GM21367 (cell line): ENCODE measurements around the gene LIFR.
"Not testable (repeated sequence)": the region's sequence is repeated elsewhere in the genome, so short reads cannot be mapped to it uniquely, and the experiment has no call there.

Experiments
- ATAC-seq: cut with Tn5 transposase; IDR thresholded peaks from one replicate; pipeline ENCODE4 v1.9.1; 2021; ENCODE audit not compliant: unreplicated experiment

LIFR gene

DNA sequence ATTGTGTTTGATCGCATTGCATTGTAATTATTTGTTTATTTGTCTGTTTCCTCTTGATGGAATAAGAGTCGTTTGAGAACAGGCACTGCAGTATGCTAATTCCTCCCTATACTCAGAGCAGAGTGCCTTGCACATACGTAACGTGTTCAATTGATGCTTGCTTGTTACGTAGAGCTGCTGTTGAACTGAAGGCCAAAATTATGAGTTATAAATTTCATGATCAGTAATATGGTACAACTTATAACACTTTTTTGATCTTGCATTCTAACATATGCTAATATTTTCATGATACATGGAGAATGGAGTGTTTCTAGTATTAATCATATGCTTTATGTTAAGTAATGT lies 26.5 kb upstream of the LIFR start:
- no peak for ATAC-seq

DNA sequence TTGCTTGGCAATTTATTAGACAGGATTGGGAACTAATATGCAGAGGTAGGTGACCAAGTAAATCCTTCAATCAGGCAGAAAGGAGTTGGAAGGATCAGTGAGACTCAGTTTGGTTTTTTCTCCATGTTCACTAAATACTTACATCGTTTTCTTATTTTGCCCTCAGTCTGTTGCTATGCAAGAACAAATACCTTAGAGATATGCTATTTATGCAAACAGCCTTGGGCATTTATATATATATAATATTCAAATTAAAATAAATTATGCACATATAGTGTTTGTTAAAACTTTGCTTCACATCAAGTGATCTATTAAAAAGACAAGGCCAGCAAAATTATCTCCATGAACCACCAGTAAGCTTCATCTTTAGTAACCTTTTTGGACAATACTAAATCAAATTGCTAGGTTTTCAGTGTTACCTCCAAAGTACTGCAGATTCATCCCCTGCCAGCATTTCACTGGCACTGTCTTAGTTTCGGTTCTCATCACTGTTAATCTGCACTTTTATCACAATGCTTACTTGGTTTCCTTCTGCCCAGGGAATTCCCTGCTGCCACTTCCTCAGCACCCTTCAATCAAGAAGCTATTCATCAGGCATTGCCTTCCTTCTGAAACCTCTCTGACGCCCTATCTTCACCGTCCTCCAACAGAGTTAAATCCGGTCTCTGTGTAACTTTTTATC lies 26.0 kb upstream of the LIFR start:
- ATAC-seq = no peak

DNA sequence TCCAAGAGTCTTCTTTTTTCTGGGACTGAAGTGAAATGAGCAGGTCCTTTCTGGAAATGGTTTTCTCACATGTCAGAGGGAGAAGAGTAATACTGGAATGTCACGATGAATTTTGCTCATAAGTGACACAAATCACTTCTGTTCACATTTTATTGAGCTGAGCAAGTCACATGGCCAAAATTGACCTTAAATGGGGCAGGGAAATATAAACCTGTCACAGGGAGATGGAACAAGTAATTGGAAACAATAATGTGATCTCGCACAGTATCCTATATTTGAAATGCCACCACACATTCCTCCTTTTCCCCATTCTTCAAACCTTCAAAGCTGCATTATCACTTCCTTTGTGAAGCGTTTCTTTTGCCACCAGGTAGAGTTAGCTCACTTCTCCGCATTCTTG lies 25.2 kb upstream of the LIFR start:
- no peak for ATAC-seq

DNA sequence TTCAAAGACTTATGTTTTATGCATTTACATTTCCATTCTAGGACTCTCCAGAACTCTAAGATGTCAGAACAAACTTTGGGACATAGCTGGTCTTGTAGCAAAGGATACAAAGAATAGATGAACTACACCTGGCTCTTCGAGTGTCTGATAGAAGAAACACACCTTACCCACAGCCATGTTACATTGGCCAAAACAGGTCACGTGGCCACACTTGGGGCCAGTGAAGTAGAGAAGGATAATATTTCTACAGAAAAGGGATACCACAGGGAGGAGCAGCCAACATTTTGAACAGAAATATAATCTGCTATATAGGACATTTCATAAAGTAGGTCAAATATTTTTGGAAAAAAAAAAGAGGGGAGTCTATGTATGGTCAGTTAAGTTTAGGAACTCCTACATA lies 22.7 kb upstream of the LIFR start:
- no peak for ATAC-seq

DNA sequence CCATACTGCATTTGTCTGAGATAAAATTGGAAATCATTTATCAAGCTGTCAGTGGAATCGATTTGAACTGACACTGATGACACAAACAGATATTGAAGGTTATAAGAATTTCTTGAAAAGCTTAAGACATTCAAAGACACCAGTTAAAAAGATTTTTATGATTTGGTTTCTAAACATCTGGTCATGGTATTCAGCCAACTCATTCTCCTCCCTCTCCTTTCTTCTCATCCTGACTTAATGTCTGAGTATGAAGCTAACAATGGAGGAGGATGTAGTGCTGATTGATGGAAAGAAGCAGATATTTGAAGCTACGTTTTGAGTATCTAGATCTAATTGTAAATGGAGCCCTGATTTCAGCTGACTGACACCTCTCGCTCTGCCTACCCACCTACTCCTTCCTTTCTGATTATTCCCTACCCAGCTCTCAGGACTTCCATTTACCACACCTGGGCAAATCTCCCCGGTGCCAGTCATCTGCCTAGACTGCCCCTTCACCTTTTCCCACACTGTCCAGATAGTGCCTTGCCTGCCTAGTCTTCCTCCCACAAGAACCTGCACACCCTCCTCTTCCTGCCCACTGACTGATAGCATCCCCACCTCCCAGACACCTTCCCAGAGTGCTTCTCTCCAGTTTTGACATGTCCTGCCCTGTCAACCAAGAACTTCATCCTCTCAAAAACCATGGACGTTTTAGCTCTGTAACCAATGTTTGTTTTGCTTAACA lies 20.7 kb upstream of the LIFR start:
- no peak for ATAC-seq

DNA sequence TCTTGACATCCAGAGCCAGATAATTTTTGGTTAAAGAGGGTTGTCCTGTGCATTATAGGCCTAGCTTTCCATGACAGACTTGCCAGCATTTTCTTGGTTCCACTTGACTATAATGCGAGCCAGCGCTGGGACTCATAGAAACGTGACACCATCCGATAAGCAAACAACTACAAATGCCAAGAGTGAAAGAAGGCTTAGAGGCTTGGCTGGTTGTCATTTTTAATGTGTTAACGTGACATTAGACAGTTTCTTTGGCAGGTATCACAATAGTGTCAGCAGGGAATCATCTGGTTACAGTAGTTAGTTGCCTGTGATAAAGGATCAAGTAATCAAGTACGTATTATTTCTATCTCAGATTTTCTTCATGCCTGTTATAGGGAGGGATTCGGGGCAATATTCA lies 20.0 kb upstream of the LIFR start:
- no peak for ATAC-seq

DNA sequence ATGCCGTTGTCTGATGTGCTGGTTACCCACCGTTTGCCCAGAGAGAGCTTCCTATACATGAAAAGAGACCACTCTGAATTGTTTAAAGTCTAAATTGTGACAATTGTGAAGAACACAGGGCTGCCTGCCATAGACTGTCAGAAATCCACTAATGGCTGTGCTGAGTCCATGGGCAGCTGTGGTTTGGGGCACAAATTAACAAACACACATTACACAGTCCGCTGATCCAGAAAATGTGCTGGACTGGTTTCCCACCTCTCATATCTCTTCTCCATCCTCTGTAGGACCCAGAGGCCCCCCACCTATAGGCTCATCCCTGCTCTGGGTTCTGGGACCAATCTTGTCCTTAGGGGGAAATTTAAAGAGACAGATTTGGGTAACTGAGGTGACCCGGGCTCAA lies 19.0 kb upstream of the LIFR start:
- ATAC-seq = no peak

DNA sequence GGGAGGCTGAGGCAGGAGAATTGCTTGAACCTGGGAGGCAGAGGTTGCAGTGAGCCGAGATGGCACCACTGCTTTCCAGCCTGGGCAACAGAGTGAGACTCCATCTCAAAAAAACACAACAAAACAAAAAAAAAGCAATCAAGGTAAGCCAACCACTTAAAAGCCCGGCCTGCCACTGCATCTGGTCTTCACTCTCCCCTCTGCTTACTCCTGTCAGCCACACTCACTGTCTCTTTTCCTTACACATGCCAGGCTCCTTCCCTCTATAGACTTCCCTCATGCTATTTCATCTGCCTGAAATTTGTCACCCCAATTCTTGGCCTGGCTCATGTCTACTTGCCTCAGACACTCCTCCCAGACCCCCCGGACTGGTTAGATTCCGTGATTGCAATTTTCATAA lies 17.6 kb upstream of the LIFR start:
- no peak for ATAC-seq

DNA sequence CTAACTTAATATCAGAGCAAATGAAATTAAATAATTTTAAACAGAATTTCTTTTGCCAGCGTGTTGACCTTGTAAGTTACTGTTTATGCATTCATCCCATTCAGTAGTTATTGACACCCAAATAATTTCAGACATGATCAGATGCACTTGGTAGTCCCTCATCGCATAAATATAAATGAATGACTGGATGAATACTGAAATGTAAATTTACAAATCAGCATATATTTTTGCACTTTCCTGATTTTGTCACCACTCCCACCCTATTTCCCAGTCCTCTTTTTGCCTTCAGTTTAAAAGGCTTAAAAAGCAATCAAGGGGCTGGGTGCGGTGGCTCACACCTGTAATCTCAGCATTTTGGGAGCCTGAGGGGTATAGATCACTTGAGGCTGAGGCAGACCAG lies 17.1 kb upstream of the LIFR start:
- ATAC-seq = no peak

DNA sequence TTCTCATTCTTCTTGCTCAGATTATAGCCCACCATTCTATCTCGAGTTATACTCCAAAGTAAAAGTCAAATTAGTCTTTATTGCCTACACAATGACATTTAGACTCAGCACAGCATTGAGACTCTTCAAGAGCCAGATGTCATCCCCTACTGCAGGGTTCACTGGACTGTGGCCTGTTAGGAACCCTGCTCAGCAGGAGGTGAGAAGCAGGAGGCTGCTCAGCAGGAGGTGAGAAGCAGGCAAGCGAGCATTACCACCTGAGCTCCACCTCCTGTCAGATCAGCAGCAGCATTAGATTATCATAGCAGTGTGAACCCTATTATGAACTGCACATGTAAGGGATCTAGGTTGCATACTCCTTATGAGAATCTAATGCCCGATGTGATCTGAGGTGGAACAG lies 12.7 kb upstream of the LIFR start:
- no peak for ATAC-seq

DNA sequence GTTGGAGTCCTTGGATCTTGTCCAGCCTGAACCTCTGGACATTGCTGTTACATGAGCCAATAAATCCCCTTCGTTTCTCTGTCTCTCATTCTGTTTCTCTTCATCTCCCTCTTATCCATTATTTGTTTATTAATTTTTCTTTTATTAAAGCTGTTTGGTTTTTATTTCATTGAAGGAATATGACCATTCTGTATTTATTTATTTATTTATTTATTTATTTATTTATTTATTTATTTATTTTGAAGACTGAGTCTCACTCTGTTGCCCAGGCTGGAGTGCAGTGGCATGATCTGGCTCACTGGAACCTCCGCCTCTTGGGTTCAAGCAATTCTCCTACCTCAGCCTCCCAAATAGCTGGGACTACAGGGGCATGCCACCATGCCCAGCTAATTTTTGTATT lies 10.9 kb upstream of the LIFR start:
- not testable (repeated sequence) for ATAC-seq

DNA sequence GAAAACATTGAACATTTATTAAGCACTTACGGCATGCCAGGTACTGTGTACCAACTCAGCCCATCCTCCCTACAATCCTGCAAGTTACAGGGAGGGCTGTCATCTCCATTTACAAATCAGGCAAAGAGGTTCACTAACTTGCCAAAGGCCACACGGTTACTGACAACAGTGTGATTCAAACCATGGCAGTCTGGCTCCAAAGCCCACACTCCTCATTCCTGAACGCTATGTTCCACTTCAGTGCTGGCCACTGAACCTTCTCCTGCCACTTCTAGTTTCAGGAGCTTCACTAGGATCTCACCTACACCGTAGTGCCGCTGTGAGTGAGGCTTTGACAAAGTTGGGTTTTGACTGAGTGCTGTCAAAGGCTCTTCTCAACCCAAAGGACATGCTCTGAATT lies 7.2 kb upstream of the LIFR start:
- no peak for ATAC-seq

DNA sequence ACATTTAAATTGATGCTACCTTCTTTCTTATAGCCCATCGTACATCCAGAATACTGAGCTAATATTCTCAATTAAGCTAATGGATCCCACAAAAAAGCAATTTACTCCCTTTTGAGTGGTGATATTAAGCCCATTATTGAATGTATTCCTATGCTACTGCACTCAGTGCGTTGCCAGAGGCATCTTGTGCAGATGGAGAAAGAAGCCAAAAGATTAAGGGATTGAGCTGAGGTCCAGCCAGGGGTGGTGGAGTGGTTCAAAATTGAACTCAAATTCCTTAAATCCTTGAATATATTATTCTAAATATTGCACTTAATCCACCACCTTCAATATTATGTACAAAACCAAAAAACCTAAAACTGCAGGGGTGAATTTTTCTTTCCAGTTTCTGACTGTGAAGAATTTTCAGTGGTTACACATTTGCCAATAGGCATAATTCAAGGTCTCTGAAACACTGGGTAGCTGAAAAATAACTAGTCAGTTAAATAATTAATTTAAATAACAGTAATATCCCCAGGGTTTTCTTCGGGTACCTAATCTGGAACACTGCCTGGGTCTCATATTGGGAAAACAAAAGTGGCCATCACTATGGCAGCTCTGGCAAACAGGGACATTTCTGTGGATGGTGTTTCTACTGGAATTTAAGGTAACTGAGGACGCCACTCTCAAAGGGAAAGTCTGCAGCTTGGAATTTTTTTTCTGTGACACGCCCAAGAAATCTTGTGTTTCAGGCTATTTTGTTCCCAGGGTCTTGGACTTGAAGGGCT lies 6.2 kb upstream of the LIFR start:
- no peak for ATAC-seq

DNA sequence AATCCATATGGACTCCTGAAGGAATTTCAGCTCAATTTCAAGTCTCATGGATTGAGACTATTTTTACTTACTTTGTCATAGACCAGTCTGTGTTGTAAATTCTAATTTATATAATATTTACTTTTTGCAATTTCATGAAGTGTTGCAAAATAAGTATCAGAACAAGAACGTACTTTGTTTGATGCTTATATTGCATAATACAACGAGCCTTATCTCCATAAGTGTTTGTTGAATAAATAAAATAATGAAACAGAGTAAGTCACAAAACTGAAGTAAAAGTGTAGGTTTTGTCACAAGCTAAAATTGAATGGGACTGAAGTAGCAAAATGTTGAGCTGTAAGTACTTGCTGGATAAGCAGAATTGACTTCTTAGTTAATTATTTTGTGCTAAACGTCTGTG lies 3.0 kb upstream of the LIFR start:
- no peak for ATAC-seq

DNA sequence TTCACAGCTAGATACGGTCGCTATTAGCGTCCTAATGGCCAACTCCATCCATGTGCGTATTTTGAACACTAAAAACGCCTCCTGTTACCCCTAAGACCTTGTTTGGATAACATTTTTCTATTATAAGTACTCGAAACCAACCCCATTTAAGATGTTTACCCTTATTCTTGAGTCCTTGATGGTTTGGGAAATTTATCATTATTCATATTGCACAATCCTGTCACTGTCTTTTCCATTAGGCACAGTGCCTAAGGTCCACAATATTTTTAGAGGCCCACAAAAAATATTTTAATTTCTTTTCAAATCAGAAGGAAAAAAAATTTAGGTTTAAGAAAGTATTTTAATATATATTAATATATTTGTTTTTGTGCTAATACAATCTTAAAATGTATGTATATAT lies 1.3 kb upstream of the LIFR start:
- ATAC-seq = no peak

DNA sequence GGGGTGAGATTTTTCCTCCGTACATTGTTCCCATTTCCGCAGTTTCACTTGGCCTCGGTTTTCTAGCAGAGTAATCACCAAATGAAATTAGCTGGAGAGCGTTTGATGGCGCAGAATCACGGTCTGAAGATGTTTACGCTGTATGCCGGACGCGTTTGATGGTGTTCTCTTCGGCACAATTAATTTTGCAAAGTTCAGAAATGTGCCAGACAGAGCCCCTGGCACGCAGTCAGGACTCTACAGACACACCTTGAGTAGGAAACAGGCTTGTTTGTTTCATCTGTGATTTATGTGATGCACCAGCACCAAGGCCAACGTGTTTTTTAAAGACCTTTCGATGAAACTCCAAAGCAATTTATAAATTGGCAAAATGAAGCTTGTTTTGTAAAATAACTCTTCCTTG lies 863 bp upstream of the LIFR start:
- ATAC-seq = no peak

DNA sequence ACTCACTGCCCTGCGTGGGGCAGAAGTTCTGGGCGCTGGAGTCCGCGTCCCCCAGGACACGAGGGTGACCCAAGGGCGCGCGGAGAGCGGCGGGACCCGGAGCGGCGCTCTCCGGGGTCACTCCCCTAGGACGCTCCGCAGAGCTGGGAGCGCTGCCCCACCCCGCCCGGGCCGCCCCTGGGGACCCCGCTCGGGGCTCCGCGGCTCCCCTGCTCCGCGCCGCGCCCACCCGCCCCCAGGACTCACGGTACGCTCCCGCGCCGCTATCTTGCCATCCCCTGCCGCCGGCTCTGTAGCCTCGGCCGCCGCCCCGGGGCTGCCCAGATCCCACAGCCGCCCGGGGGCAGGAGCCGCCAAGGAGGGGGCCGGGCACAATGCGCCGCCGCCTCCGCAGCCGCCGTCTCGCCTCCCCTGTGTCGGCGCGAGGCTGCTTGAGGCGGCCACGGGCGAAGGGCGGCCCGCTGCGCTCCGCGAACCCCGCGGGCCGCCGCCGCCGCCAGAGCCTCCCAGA lies 303 bp downstream of the LIFR start:
- ATAC-seq = no peak

DNA sequence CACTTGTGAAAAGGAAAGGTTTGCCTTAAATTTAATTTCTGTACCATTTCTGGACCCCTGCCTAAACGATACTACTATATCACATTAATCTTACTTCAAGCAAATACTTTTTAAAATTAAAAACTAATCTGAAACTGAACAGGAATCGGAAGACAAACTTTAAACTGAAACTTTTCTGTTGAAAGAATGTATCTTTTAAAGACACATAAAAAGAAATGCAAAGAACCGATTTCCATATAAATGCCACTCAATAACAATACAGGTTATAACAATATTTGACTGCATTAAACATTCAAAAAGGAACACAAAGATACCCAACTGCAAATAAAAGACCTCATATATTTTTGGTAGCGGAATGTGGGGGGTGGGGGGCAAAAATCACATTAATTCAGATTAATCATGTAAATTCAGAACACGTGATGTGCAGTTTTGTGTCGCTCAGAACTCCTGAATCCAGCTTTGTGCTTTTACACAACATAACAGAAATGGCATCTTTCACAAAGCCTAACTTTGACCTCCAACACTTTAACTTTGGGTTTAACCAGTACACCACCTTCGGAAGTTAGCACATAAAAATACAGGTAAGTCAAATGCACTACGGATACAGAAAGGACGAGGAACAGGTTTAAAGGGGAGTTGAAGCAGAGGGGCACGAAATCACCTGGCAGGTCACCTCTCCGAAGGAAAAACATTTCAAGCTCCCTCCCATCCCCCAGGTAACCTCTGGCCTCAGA lies 925 bp downstream of the LIFR start:
- no peak for ATAC-seq

DNA sequence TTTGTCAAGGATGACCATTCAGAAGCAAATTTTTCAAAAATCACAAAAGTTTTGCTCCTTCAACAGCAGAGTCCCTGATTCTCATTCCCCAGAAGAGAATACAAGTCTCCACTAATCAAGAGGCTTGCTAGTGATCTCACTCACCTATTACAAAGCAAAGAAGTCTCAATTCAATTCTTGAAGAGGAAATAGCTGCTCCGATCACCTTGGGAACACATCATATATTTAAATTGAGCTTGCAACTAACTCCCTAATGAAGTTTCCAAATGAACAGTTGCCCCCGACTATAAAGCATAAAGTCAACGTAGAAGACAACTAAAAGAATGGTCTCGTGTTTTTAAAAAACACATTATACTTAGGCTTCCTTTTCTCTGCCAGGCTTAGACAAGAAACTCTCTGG lies 1.6 kb downstream of the LIFR start:
- ATAC-seq = no peak

DNA sequence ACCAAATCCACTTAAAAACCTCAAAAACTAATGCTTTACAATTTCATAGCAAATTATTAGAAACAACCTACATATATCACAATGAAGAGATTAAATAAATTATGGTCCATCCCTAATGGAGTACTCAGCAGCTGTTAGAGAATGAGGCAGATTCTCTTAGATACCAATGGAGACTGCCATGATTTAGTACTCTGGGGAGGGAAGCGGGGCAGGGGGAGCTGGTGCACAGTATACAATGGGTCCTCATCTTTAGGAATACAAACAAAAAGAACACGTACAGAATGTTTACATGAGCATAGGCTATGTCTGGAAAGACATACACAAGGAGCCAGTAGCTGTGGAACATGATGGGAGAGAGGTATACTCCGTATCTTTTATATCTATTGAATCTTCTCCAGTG lies 2.0 kb downstream of the LIFR start:
- no peak for ATAC-seq

DNA sequence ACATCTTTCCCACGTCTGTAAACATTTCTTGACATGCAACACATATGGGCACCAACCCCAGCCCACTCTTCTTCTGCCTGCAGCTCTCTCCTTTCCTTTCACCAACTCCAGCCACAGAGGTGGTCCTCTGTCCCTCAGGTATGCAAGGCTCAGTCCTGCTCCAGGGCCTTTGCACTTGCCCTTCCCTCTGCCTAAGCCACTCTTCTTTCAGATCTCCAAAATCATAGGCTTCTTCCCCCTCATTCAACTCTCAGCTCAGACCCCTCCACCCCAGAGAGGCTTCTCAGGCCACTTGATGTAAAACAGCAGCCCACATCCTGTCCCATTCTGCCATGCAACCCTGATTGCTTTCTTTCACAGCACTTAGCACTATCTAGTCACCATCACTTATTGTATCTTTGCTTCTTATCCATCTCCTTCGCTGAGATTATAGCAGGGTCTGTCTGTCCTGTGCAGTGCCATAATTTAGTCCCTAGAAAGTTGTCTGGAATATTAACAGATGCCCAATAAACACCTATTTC lies 3.4 kb downstream of the LIFR start:
- no peak for ATAC-seq
